ENCODE data around the gene OCIAD1.

OCIAD1 gene

DNA sequence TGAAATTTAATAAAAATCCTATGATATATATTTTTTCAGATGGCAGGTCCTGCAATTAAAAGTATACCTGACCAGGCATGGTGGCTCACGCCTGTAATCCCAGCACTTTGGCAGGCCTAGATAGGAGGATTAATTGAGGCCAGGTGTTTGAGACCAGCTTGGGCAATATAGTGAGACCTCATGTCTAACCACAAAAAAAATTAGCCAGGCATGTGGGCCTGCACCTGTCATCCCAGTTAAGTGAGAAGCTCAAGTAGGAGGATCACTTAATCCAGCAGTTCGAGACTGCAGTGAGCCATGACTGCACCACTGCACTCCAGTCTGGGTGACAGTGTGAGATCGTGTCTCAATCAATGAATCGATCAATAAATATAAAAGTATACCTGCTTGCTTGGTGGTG lies 73.2 kb downstream of the OCIAD1 start:
- H3K4me3 ChIP-seq (ENCODE audit: low read depth, low read length): no peak overlapping the region
- TF ChIP-seq, protein P1, sequence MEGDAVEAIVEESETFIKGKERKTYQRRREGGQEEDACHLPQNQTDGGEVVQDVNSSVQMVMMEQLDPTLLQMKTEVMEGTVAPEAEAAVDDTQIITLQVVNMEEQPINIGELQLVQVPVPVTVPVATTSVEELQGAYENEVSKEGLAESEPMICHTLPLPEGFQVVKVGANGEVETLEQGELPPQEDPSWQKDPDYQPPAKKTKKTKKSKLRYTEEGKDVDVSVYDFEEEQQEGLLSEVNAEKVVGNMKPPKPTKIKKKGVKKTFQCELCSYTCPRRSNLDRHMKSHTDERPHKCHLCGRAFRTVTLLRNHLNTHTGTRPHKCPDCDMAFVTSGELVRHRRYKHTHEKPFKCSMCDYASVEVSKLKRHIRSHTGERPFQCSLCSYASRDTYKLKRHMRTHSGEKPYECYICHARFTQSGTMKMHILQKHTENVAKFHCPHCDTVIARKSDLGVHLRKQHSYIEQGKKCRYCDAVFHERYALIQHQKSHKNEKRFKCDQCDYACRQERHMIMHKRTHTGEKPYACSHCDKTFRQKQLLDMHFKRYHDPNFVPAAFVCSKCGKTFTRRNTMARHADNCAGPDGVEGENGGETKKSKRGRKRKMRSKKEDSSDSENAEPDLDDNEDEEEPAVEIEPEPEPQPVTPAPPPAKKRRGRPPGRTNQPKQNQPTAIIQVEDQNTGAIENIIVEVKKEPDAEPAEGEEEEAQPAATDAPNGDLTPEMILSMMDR (IDR thresholded peaks at IDR 0.05; ENCODE audit: borderline replicate concordance, insufficient read depth, low read depth, low read length): no peak

DNA sequence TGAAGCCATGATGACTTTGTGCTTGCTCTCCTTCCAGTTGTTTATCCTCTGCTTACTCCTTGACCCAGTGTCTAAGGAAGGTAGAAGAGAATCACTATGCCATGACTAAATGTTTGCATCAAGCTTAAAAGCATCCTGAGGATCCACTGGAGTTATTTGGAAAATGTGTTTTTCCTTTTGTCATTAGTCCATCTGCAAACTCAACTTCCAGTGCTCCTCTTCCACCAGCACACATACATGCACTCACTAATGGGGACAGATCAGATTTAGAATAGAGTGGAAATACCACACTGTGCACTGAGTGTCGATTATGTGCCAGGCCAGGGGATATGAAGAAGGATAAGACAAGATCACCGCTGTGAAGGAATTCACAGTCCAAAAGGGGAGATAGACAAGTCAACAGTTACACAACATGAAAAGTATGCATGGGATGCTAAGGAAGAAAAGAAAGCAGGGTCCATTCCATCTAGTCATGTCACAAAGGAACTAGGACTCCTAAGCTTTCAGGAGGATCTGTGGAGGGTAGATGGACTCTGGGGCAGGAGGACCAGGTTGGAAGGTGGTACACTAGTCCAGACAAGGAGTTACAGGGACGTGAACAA lies 73.8 kb downstream of the OCIAD1 start:
- no peak overlapping the region for H3K4me3 ChIP-seq (ENCODE audit: low read depth, low read length)
- TF ChIP-seq, protein P1 (IDR thresholded peaks at IDR 0.05; ENCODE audit: borderline replicate concordance, insufficient read depth, low read depth, low read length): no peak

DNA sequence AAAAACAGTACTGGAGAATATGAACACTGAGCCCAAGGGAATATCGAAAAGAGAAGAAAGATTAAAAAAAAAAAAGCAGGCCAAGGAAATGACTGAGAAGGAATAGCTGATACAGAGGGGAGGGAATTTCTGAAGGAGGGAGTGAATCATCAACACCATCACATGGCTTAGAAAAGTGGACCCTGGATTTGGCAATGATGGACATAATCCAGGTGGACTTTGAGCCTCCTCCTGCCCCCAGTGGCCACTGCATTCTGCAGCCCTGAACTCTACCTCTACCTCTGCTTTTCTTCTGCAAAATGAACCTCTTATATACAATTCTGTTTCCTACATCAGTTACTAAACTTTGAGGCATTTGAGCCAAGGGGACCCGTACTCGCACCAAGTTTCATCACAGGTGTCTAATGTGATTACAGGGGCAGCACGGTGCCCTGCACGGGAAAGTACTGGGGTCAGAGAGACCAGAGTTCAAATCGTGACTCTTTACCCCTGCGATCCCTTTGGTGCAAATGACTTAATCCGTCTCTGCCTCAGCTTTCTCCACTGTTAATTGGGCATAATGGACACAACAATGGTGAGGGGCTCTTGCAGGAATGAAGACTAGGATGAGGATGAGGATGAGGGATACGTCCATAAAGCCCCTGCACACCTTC lies 74.6 kb downstream of the OCIAD1 start:
- TF ChIP-seq, protein P1 (IDR thresholded peaks at IDR 0.05; ENCODE audit: borderline replicate concordance, insufficient read depth, low read depth, low read length): peak; percentile 35; the same call in 1 of the 2 replicates
- peak overlapping the region; percentile 94 for H3K4me3 ChIP-seq (ENCODE audit: low read depth, low read length)

DNA sequence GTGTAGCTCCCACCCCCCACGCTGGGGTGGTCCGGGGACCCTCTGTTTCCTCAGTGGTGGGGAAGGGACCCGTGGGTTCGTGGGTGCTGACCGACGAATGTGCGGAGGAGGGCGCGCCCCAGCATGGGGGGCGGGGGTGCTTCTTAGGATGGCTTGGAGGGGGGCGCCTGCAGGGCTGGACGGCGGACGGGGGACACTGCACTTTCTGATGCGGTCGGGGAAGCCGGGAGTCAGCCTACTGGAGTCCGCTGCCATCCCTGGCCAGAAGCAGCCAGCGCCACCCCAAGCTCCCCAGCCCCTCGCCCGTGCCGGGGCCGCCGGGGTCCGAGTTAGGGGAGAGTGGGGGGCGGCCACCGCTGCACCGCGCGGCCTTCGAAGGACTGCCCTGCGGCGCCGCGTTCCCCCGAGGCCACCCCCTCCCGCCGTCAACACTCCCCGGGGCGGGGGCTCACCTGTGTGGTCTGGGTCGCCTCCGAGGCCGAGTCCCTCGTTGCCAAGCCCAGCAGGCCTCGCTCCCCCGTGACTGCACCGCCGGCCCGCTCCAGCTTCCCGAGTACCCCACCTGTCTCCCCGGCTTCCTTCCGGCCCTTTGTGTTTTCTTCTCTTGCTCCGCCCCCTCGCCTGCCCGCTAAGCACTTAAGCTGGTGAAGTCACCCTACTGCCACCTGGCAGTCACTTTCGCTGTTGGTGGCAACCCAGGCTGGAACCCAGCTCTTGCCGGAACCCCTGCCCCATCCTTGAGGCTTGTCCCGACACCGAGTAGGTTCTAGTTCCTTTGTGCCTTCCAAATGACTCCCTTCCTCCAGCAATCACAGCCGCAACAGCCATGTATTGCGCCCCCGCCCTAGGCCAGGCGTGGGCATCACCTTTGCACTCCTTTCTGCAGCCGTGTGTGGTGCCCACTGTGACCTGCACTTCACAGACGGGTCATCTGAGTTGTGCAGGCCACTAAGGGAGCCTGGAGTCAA lies 75.6 kb downstream of the OCIAD1 start, which contains the start of gene OCIAD2:
Gene OCIAD2 (minus strand): TSS at position 569 of the 968 bp plus-strand sequence. CDS start 2,225 bp downstream, outside the sequence.
- TF ChIP-seq, protein P1 (IDR thresholded peaks at IDR 0.05; ENCODE audit: borderline replicate concordance, insufficient read depth, low read depth, low read length): 0 out of 2 replicates have a peak, but pooled peaks have one; percentile 15
- H3K4me3 ChIP-seq (ENCODE audit: low read depth, low read length): peak within 1 kb of the TSS; percentile 94

DNA sequence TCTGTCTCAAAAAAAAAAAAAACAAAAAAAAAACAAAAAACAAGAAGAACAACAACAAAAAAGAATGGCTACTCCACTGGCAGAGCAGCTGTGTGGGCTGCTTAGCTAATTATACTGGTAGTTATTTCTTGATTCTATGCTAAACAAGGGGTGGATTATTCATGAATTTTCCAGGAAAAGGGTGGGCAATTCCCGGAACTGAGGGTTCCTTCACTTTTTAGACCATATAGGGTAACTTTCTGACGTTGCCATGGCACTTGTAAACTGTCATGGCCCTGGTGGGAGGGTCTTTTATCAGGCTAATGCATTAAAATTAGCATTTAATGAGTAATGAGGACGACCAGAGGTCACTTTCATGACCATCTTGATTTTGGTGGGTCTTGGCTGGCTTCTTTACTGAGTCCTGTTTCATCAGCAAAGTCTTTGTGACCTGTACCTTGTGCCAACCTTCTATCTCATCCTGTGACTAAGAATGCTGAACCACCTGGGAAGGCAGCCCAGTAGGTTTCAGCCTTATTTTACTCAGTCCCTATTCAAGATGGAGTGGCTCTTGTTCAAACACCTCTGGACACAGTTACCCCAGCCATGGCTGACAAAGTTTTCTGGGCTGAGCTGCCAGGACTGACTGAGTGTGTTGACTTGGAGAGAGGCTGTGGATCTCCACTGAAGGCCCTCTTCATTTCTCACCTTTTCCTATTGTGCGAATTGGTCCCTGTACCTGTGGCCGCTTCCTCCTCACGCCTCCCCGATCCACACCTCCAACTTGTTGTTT lies 77.0 kb downstream of the OCIAD1 start:
- H3K4me3 ChIP-seq (ENCODE audit: low read depth, low read length): no peak overlapping the region
- TF ChIP-seq, protein P1 (IDR thresholded peaks at IDR 0.05; ENCODE audit: borderline replicate concordance, insufficient read depth, low read depth, low read length): no peak

DNA sequence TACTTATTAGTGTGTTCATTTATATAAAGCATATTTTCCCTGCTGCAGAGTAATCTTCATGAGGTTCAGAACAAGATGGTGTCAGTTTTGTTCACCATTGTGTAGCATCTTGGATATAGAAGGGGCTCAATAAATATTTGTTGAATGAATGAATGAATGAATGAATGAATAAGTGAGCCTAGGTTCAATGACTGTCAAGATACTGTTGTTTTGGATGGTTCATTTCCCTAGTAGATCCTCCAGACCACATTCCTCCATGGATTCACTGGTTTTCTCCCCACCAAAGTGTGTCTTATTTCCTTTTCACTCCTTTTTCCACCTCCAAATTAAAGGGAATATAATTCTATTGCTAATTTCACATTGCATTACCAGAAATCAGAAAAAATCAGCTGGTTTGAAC lies 77.8 kb downstream of the OCIAD1 start:
- no peak overlapping the region for H3K4me3 ChIP-seq (ENCODE audit: low read depth, low read length)
- TF ChIP-seq, protein P1 (IDR thresholded peaks at IDR 0.05; ENCODE audit: borderline replicate concordance, insufficient read depth, low read depth, low read length): no peak
